ENCODE data around the gene TJP3.

The TJP3 gene

DNA sequence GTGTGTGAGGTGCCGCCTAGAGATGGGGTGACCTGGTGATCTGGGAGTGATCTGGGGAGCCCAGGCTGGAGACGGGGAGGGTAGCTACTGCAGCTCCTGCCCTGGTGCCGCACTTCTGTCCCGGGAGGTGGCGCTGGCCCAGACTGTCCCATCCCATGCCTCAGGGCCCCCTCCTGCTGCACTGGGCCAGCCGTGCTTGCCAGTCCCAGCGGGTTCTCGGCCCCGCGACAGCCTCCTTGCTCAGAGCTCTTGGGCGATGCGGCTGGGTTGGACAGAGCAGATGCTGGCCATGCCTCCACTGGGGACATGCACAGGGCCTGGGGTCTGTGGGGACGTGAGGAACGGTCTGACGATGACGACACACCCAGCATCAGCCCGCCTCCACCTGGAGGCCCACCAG is 61.3 kb downstream of the TJP3 start:
- no peak for TF ChIP-seq CTCF (IDR thresholded peaks at IDR 0.05; ENCODE audit: extremely low read depth, insufficient read depth, missing control alignments)
- DNase-seq (ENCODE audit: low spot score): no peak
- in situ Hi-C loops (cut with MboI; ENCODE audit: low pct_unique_long_range_greater_than_20kb, low sequenced_read_pairs, unreplicated experiment): no loop called here

GRCh38 chr19:3770136-3770999 is 62.2 kb downstream of the TJP3 start:
- in situ Hi-C loops (cut with MboI; ENCODE audit: low pct_unique_long_range_greater_than_20kb, low sequenced_read_pairs, unreplicated experiment): no loop called here
- DNase-seq (ENCODE audit: low spot score): no peak
- no peak for TF ChIP-seq CTCF (IDR thresholded peaks at IDR 0.05; ENCODE audit: extremely low read depth, insufficient read depth, missing control alignments)

DNA sequence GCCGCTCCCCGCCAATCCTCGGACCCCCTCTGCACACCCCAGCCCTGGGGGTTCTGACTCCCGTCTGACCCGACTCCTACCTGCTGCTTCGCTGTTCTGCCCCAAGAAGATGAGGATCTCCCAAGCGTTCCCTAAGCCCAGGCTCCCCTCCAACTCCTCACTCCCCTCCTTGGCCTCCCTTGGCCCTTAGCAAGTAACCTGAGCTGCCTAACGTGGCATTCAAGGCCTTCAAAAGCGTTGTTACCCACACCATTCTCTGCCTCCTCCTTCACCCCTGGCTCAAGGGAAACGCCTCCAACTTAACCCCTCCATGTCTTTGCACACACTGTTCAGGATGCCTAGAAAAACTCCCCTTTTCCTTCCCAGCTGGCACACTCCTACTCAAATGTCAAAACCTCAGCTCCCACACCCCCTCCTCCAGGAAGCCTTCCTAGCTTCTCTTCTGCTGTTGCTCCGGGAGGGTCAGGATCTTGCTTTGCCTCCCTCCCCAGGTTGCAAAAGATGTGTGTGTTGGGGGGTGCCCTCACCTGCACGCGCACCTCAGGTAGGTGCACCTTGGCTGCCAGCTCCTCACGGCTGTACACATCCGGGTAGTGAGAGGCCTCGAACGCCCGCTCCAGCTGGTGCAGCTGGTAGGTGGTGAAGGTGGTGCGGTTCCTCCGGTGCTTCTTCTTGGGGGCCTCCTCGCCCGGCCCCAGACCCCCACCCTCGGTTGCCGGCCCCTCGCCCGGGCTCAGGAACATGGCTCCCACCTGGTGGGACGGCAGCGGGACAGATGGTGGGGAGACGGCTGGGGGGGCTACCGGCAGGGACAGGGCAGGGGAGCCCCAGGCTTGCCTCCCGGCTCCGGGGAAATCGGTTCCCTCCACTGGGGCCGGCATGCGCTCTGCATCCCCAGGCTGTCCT is 63.1 kb downstream of the TJP3 start:
- in situ Hi-C loops (cut with MboI; ENCODE audit: low pct_unique_long_range_greater_than_20kb, low sequenced_read_pairs, unreplicated experiment): no loop called here

DNA sequence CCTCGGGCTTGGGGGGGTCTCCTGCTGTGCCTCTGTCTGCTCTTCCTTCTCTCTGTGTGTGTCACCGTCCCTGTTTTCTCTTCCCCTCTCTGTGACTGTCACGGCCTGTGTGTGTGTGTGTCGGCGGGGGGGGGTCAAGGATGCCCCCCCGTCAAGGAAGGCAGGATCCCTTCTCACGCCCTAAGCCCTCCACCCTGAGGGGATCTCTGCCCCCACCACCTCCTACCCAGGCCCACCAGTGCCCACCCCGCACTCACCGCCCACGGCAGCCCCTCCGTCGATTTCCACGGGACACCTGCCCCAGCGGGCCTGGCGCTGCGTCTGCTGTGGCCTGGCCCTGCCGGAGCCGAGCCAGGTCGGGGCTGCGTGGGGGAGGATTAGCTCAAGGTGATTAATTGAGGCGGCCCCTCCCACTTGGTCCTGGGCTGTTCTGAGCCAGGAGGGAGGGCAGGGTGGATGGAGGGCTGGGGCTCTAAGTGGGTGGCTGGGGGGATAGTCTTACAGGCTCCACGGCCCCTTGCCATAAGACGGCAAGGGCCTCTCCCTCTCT is 63.8 kb downstream of the TJP3 start, which contains the start of gene RAX2:
RAX2 (minus strand) TSS at position 323 of the 550 bp plus-strand sequence. CDS start 486 bp downstream, outside the sequence.
- no peak for TF ChIP-seq CTCF (IDR thresholded peaks at IDR 0.05; ENCODE audit: extremely low read depth, insufficient read depth, missing control alignments)
- in situ Hi-C loops (cut with MboI; ENCODE audit: low pct_unique_long_range_greater_than_20kb, low sequenced_read_pairs, unreplicated experiment): no loop called here
- DNase-seq (ENCODE audit: low spot score): no peak

More for the DNA sequence above, 63.1 kb downstream of the TJP3 start:
- no peak for TF ChIP-seq CTCF (IDR thresholded peaks at IDR 0.05; ENCODE audit: extremely low read depth, insufficient read depth, missing control alignments)
- no peak for DNase-seq (ENCODE audit: low spot score)

DNA sequence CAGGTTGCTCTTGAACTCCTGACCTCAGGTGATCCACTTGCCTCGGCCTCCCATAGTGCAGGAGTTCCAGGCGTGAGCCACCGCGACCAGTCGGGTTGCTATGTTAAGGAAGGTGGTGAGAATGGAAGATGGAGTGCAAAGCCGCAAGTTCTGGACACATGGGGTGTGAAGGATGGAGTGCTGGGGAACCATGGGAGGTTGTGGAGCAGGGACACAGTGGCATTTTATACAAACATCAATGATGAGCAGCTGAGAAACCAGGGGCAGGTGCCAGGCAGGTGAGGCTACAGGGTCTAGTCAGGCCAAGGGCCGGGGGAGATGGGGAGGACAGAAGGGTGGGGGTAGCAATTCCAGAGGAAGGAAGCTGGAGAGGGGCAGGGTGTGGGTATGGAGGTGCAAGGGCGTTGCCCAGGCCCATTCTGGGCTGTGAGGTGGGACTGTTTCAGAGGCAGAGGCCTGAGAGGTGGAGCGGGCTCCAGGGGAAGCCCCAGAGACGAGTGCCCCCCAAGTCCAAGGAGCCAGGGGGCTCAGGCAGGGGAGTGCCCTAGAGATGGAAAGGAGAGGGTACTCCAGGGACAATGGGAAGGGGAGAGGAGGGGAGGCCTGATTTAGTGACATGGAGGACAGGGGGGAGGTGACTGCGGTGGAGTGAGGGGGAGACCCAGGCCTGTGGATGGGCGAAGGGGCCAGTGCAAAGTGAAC is 65.8 kb downstream of the TJP3 start:
- TF ChIP-seq CTCF (IDR thresholded peaks at IDR 0.05; ENCODE audit: extremely low read depth, insufficient read depth, missing control alignments): no peak
- in situ Hi-C loops (cut with MboI; ENCODE audit: low pct_unique_long_range_greater_than_20kb, low sequenced_read_pairs, unreplicated experiment): no loop called here
- no peak for DNase-seq (ENCODE audit: low spot score)

Measured in GM13977 (cell line).